ENCODE measurements around the gene SMYD3.

GRCh38 chr1:246292571-246292970, 214.5 kb downstream of the SMYD3 start:
- TF ChIP-seq CTCF (IDR thresholded peaks at IDR 0.05) (no peak), POLR2A (IDR thresholded peaks at IDR 0.05) (no peak)
